Gastrocnemius medialis (tissue), 4 donors: ENCODE results near the gene CDH4.

Experiments used
- CTCF ChIP-seq, 5 experiments: fragments of 450-650 bp in 3 of 5; fragments of 200-600 bp in 2 of 5; sonication (generic) in 2 of 5; IDR thresholded peaks in 4 of 5; conservative IDR thresholded peaks in 1 of 5; 1 replicate in 4 of 5; 2 replicates in 1 of 5; pipeline ENCODE4 v1.5.1; 2016 to 2019; ENCODE audit warnings: antibody characterized with exemption in 5 of 5, mild to moderate bottlenecking in 3 of 5, moderate library complexity in 3 of 5
- POLR2A ChIP-seq, 2 donors: fragments of 450-650 bp; IDR thresholded peaks; one replicate each; pipeline ENCODE4 v1.6.1; 2017; ENCODE audit warnings: antibody characterized with exemption in 2 of 2, mild to moderate bottlenecking in 2 of 2, moderate library complexity in 2 of 2

GRCh38 chr20:61802721-61803311, 550.8 kb downstream of the CDH4 start:
- TF ChIP-seq CTCF (IDR thresholded peaks at IDR 0.05 in 4 of 5, conservative IDR thresholded peaks at IDR 0.05 in 1 of 5) = no peak
- TF ChIP-seq POLR2A (IDR thresholded peaks at IDR 0.05) = no peak
